ENCODE results near the gene GABRA5. TPM values are rescaled to one million over a fixed set of nuclear protein-coding genes. Genes with fewer than 3 reads are reported as not detected.

GABRA5 gene
- total RNA-seq, 1 experiment from 2014 or later = 23.3 TPM

DNA sequence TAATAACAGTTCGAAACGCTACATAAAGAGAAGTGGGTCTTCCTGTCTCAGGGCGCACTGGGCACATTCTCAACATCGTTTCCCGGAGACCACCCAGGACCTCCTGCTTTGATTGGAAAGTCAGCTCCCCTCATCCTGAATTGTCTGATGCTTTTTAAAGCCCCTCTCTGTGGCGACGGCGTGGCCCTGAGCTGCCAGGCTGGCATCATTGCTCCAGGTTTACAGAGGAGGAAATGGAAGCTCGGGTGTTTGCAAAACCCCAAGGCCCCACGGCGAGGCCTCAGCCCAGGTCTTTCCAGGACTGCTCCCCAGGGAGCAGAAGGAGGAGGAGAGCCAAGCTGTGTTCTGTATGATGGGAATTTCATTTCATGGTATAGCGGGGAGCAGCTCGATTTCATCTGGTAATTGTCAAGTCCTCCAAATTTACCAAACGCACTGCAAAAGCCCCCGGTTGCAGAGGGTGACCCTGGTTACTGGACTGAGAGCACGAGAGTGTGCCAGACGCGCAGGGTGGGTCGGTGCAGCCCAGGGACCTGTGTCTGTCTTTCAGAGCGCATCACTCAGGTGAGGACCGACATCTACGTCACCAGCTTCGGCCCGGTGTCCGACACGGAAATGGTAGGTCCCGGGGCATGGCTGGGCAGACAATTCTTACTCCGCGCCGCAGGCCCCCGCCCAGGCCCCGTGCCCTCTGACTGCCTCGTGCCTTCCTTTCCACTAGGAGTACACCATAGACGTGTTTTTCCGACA, 15.9 kb downstream of the GABRA5 start:
- H3K36me3 Mint-ChIP-seq = peaks cover 29% of the 10 kb centered on the region
- H3K9me3 Mint-ChIP-seq = no peaks in the 10 kb centered on the region

DNA sequence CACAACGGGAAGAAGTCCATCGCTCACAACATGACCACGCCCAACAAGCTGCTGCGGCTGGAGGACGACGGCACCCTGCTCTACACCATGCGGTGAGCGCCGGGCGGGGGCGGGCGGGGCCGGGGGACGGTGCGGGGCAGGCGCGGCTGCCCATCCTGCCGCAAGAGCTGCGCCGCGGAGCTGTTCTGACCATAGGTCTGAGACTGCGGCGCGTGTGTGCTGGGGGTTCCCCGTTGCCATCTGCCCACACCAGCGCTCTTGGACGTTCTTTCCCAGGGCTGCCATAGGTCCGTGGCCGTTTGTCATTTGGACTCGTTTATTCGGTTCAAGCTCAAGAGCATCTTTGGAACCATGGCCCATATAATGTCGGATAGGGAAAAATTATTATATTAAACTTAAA, 16.6 kb downstream of the GABRA5 start:
- Mint-ChIP-seq H3K27ac (no peak overlapping the region), H3K36me3 (peaks cover 29% of the 10 kb centered on the region), H3K4me1 (no peaks in the 10 kb centered on the region; the same call in 1 of the 2 replicates), H3K9me3 (no peaks in the 10 kb centered on the region), H3K27me3 (ENCODE audit: low read depth) (no peaks in the 10 kb centered on the region), H3K4me3 (no peak overlapping the region)
- DNase-seq (ENCODE audit: low spot score) (no peak), ATAC-seq (no peak)
- TF ChIP-seq CREB1 (CRISPR knock-in tag; IDR thresholded peaks at IDR 0.05) (no peak), PRRX2 (CRISPR knock-in tag; IDR thresholded peaks at IDR 0.05) (no peak)
- ChIA-PET CTCF (no interaction called here), POLR2A (no interaction called here)

More for the DNA sequence above, 15.9 kb downstream of the GABRA5 start:
- Mint-ChIP-seq H3K27ac (no peak overlapping the region), H3K4me3 (no peak overlapping the region), H3K27me3 (ENCODE audit: low read depth) (no peaks in the 10 kb centered on the region), H3K4me1 (no peaks in the 10 kb centered on the region; the same call in 1 of the 2 replicates)
- DNase-seq (ENCODE audit: low spot score) (no peak), ATAC-seq (no peak)
- no peak for TF ChIP-seq KAT7 (CRISPR knock-in tag; IDR thresholded peaks at IDR 0.05; ENCODE audit: borderline replicate concordance)
- TF ChIP-seq, protein P1, sequence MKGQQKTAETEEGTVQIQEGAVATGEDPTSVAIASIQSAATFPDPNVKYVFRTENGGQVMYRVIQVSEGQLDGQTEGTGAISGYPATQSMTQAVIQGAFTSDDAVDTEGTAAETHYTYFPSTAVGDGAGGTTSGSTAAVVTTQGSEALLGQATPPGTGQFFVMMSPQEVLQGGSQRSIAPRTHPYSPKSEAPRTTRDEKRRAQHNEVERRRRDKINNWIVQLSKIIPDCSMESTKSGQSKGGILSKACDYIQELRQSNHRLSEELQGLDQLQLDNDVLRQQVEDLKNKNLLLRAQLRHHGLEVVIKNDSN (CRISPR knock-in tag; IDR thresholded peaks at IDR 0.05) = no peak
- no peak for TF ChIP-seq ZNF281 (CRISPR knock-in tag; IDR thresholded peaks at IDR 0.05)
- no peak for TF ChIP-seq GRHL2 (CRISPR knock-in tag; IDR thresholded peaks at IDR 0.05; ENCODE audit: insufficient replicate concordance, severe bottlenecking)
- TF ChIP-seq GABPB1 (CRISPR knock-in tag; IDR thresholded peaks at IDR 0.05) = no peak
- ChIA-PET CTCF (interaction anchor here (1.1 kb wide), 1 partner anchor 9 kb away, joined by 7 read pairs; no protein-coding TSS in a partner anchor), POLR2A (no interaction called here)

DNA sequence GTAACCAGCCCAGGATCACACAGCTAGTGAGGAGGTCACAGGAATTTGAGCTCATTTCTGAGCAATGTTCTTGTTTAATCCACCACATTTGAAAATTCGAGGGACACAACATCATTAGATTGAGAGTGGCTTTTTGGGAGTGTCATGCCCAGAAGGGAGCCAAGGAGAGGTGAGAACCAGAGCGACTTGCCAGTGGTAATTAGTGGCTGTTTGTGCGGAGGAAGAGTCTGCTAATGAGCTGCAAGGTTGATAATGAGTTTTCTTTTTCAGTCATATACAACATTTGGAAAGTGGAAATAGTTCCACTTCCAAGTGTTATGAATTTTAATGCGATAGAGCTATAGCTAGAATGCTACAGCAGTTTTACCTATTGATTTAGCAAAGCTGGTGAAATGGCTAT, 19.7 kb downstream of the GABRA5 start:
- peaks cover 24% of the 10 kb centered on the region for H3K36me3 Mint-ChIP-seq
- H3K27ac Mint-ChIP-seq = no peak overlapping the region
- DNase-seq (ENCODE audit: low spot score) (no peak), ATAC-seq (no peak)
- H3K27me3 Mint-ChIP-seq (ENCODE audit: low read depth) = no peaks in the 10 kb centered on the region
- CTCF ChIA-PET = no interaction called here
- H3K9me3 Mint-ChIP-seq = no peaks in the 10 kb centered on the region
- no peak overlapping the region for H3K4me3 Mint-ChIP-seq
- POLR2A ChIA-PET = no interaction called here
- no peak for TF ChIP-seq NFYB (CRISPR knock-in tag; conservative IDR thresholded peaks at IDR 0.05; ENCODE audit: low read depth)
- TF ChIP-seq SMAD3 (CRISPR knock-in tag; IDR thresholded peaks at IDR 0.05; ENCODE audit: borderline replicate concordance) = no peak
- TF ChIP-seq HMGA2 (CRISPR knock-in tag; IDR thresholded peaks at IDR 0.05) = no peak
- TF ChIP-seq NR2C2 (CRISPR knock-in tag; IDR thresholded peaks at IDR 0.05) = no peak
- TF ChIP-seq SOX15 (CRISPR knock-in tag; IDR thresholded peaks at IDR 0.05) = no peak
- TF ChIP-seq ZNF263 (CRISPR knock-in tag; IDR thresholded peaks at IDR 0.05; ENCODE audit: low read depth) = no peak
- no peak for TF ChIP-seq NFATC4 (CRISPR knock-in tag; IDR thresholded peaks at IDR 0.05)
- TF ChIP-seq, protein P1 (CRISPR knock-in tag; IDR thresholded peaks at IDR 0.05) = no peak
- TF ChIP-seq SMAD4 (CRISPR knock-in tag; IDR thresholded peaks at IDR 0.05) = no peak
- no peak for TF ChIP-seq ZSCAN18 (CRISPR knock-in tag; IDR thresholded peaks at IDR 0.05)
- no peak for TF ChIP-seq PREB (CRISPR knock-in tag; IDR thresholded peaks at IDR 0.05; ENCODE audit: borderline replicate concordance)
- TF ChIP-seq EMX1 (CRISPR knock-in tag; IDR thresholded peaks at IDR 0.05) = no peak
- TF ChIP-seq, protein P2, sequence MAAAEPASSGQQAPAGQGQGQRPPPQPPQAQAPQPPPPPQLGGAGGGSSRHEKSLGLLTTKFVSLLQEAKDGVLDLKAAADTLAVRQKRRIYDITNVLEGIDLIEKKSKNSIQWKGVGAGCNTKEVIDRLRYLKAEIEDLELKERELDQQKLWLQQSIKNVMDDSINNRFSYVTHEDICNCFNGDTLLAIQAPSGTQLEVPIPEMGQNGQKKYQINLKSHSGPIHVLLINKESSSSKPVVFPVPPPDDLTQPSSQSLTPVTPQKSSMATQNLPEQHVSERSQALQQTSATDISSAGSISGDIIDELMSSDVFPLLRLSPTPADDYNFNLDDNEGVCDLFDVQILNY (CRISPR knock-in tag; IDR thresholded peaks at IDR 0.05) = no peak
- TF ChIP-seq NR1H2 (CRISPR knock-in tag; IDR thresholded peaks at IDR 0.05) = no peak
- no peak for TF ChIP-seq GABPB1 (CRISPR knock-in tag; IDR thresholded peaks at IDR 0.05)
- TF ChIP-seq RELA (CRISPR knock-in tag; IDR thresholded peaks at IDR 0.05; ENCODE audit: borderline replicate concordance) = no peak
- TF ChIP-seq ATF1 (CRISPR knock-in tag; IDR thresholded peaks at IDR 0.05) = no peak
- no peak for TF ChIP-seq ZNF317 (CRISPR knock-in tag; IDR thresholded peaks at IDR 0.05; ENCODE audit: borderline replicate concordance, low read depth)
- TF ChIP-seq GRHL2 (CRISPR knock-in tag; IDR thresholded peaks at IDR 0.05; ENCODE audit: insufficient replicate concordance, severe bottlenecking) = no peak
- H3K4me1 Mint-ChIP-seq = peaks cover 1% of the 10 kb centered on the region

Measured in WTC11 (cell line).